ENCODE results near the gene YWHAB. TPM values are rescaled to one million over a fixed set of nuclear protein-coding genes. Genes with fewer than 3 reads are reported as not detected.

YWHAB gene
- total RNA-seq, 1 experiment from 2014 or later: 95.3 TPM

GRCh38 chr20:44950368-44950767, 64.9 kb downstream of the YWHAB start:
- DNase-seq (ENCODE audit: low read depth): no peak

DNA sequence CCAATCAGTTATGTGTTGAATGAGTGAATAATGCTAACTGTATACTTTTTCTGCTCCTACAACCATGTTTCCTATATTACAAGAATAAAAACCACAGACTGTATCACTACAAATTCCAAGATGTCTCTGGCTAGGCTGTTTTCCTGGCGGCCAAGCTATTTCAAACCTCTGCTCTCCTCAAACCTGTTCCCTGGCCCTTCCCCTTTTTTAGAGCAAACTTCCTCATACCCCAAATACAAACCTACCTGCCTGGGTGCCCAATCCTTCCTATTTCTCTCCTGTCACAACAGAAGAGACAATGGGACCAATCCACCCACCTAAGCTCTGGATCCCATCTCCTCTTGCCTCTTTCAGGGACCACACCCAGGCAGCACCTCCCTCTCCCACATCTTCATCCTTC, 67.2 kb downstream of the YWHAB start:
- no peak for DNase-seq (ENCODE audit: low read depth)

DNA sequence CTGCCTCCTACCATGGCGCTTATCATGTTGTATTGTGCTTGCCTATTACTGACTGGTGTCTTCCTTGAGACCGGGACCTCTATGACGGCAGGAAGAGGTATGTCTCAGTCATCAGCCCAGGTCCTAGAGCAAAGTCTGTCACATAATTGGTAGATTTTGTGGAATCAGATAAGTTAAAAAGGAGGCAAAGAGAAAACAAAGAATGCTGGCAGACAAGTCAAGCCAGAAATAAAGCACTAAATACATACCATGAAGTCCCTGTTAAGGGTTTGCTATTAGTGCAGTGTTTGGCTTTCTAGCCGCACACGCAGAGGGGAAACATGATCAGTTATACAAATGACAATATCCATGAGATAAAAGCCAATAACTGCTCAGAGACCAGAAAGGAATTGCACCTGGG, 68.7 kb downstream of the YWHAB start:
- no peak for DNase-seq (ENCODE audit: low read depth)

DNA sequence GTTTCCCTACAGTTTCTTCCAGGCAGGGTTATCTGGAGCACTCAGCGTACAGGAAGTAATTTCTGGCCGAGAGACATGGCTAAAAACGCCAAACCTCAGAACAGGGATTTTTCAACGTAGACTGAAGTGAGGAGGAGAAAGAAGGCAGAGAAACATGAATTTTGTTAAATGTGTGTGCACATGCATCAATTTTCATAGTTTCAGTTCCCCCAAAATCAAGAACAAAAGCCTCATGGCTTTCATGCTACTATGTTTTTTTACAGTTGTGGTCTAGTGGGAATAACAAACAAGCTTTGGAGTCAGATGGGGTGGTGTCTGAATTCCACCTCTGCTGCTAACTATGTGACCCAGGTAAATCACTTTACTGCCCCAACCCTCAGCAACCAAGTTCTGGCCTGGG, 69.8 kb downstream of the YWHAB start:
- DNase-seq (ENCODE audit: low read depth): no peak

DNA sequence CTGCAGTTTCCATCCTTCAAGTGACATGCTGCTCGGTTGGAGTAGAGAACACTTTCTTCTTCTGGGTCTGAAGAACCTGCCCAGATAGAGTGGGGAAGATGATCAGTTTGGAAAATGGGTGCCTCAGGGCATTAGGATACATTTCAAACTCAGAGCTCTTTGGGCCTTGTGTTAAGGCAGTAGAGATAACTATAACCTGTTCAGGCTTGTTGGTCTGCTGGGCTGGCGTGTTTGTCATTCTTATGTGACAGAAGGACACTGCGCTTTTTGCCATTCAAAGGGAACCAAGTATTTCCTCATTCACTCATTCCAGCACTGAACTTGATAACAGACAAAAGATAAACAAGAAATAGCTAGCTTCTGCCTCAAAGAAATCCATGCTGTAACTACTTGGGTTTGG, 70.9 kb downstream of the YWHAB start:
- no peak for DNase-seq (ENCODE audit: low read depth)

Other genes starting within 250 kb of the YWHAB start
- gene ADA, start 234.0 kb upstream of the YWHAB start, total RNA-seq (2014; rRNA removed): 4.1 and 4.2 TPM in 2 replicates
- not detected in 2 replicates for gene CCN5, start 170.3 kb upstream of the YWHAB start, total RNA-seq (2014; rRNA removed)
- not detected in 2 replicates for gene KCNK15, start 139.8 kb upstream of the YWHAB start, total RNA-seq (2014; rRNA removed)
- not detected in 2 replicates for gene RIMS4, start 75.2 kb upstream of the YWHAB start, total RNA-seq (2014; rRNA removed)
- 7.4 and 11.1 TPM in 2 replicates for gene PABPC1L, start 24.4 kb downstream of the YWHAB start, total RNA-seq (2014; rRNA removed)
- gene TOMM34, start 74.7 kb downstream of the YWHAB start, total RNA-seq (2014; rRNA removed): 59.3 and 61.7 TPM in 2 replicates
- gene STK4, start 80.8 kb downstream of the YWHAB start, total RNA-seq (2014; rRNA removed): 18.2 and 22.3 TPM in 2 replicates
- gene KCNS1, start 215.4 kb downstream of the YWHAB start, total RNA-seq (2014; rRNA removed): not detected in 2 replicates
- not detected in 2 replicates for gene WFDC5, start 229.5 kb downstream of the YWHAB start, total RNA-seq (2014; rRNA removed)
- gene WFDC12, start 238.8 kb downstream of the YWHAB start, total RNA-seq (2014; rRNA removed): not detected in 2 replicates

Data from LHCN-M2 (cell line).